GM19238 (cell line): ENCODE results near the gene TMEM132C.

Experiments
- DNase-seq: peaks from one replicate; pipeline ENCODE4 v3.0.0; 2011; ENCODE audit warnings: low spot score; ENCODE audit not compliant: insufficient read length

TMEM132C gene

DNA sequence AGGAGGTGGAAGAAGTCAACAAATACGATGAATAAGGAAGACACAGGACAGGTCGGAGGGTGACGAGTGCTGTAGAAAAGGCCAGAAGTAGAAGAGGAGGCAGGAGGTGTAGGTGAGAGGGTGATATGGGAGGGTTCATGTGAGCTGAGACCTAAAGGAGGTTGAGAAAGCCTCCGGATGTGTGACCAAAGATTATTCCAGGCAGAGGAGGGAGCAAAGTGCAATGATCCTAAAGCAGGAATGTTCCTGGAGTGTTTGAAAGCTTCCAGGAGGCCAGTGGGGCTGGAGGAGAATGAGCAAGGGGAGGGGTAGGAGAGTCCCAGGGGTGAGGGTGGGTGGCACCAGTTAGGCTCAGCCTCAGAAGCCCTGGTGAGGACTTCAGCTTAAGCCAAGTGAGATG lies 340.0 kb downstream of the TMEM132C start:
- no peak for DNase-seq

DNA sequence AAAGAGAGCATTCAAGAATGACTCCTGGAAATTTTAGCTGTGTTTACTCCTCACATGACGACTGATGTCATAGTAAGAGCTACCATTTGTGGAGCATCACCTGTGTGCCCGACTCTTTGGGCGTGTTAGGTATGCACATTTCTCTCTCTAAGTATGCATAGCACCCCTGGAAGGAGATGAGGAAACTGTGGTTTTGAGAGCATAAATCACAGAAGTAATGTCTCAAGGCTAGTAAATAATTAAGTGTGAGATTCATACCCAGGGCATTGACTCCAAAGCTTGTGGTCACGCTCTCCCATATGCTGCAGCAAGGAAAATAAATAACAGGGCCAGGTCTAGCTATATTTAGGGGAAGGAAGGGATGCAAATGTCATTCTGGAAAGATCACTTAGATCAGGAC lies 340.7 kb downstream of the TMEM132C start:
- no peak for DNase-seq

DNA sequence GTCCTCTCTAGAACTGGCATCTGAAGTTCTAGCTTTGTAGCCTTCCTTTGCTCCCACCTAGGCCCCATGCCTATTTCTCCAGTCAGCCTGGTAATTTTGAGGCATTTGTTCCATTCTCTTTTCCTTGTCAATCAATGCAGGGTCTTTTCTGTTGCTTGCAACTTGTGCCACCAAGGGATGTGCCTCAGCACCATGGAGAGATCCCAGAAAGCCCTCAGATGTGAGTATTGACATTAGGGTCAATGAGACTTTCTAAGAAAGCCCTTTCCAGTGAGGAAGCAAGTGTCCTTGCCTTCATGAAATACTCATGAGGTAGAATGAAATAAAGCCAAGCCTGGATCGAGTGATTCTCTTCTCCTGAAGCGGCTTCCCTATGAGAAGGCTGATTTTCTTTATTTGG lies 342.9 kb downstream of the TMEM132C start:
- no peak for DNase-seq

- no peak for DNase-seq
Observed at GRCh38 chr12:128611736-128612135, 344.8 kb downstream of the TMEM132C start.

DNA sequence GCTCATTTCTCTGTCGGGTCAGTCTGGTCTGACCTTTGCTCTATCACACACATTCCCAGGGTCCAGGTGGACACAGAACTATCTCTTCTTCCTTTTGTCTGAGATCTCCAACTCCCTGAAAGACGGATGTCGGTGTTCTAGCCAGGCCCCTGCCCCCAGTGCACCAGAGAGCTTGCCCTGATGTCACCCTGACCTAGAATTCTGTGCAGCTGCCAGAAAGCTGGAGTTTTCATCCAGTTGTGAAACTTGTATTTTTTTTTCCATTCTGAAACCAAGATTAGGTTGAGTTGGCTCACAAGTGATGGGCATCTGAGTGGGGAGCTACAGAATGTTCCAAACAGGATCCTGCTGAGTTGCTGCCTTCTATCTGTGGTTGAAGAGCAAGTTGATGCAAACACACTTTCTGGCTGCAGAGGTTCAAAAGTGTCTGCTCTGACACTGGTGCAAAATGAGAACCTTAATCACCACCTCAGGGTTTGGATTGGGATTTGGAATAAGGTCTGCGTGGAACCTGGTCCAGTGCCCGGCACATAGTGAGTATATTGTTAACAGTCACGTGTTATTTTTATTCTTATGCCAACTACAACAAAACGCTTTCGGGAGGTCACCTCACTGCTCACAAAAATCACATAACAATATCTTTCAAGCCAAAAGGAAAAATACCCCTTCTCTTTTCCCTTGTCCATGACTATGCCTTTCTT lies 345.3 kb downstream of the TMEM132C start:
- no peak for DNase-seq

GRCh38 chr12:128613837-128614590 lies 347.0 kb downstream of the TMEM132C start:
- no peak for DNase-seq

GRCh38 chr12:128617304-128617833 lies 350.4 kb downstream of the TMEM132C start:
- DNase-seq: no peak

DNA sequence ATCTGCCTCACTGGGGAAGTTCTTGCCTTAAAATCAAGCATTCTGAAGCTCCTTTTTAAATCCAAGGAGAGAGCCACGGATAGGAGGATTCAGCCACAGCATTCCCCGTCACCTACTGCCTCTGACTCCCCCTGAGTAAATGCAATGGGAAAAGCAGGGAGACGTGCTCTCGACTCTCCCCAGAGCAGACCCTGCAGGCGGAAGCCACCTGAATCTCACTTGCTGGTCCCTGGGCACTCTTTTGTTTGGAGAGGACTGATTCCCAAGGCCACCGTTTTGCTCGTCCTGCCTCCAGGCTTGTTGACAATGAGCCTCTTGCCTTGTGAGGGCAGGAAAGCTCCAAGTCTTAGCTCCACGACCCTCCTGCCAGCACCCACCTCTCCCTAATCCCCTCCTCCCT lies 352.3 kb downstream of the TMEM132C start:
- no peak for DNase-seq

DNA sequence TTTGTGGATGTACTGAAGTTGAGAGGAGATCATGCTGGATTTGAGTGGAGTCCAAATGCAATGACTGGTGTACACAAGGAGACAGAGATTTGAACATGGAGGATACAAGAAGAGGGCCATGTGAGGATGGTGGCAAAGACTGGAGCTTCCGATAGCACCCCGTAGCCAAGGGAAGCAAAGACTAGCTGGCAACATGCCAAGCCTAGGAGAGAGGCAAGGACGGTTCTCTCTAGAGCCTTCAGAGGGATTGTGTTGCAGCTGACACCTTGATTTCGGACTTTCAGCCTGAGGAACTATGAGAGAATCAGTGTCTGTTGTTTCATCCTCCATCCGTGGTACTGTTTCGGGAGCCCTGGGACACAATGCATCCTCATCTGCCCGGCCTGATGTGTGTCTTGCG lies 354.3 kb downstream of the TMEM132C start:
- no peak for DNase-seq

GRCh38 chr12:128623748-128624147 lies 356.8 kb downstream of the TMEM132C start:
- DNase-seq: no peak

- no peak for DNase-seq
Observed at GRCh38 chr12:128626808-128627320, 359.9 kb downstream of the TMEM132C start.

DNA sequence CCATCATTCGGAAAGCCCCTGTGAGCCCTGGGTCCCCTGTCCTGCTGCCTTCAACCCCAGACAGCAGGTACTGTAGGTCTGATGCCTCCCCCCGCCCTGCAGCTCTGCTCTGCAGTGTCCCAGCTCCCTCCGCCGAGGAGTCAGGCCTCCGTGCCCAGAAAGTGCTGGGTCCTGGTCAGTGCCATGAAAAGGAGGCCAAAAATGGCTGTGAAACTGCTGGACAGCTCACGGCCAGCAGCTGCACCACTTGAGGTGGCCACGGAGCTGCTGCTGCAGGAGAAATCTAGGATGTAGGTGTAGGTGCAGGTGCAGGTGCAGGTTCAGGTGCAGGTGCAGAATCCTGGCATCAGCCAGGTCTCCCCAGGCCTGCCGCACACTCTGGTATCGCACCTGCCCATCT lies 360.7 kb downstream of the TMEM132C start:
- no peak for DNase-seq

DNA sequence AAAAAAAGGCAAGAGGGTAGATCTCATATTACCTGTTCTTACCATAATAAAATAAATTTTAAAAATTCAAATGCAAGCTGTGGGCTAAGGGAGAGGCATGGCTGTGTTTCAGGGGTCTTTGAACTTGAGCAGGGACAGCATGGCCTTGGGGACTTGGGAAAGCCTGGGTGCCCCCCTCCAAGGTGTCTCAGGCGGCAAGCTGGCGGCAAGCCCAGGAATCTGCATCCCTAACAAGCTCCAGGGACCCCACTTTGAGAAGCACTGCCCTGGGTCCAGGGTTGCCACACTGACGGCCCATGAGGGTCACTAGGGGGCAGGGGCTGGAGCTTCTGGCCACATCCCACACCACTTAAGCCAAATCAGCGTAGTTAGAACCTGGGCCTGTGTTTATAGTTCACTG lies 363.0 kb downstream of the TMEM132C start:
- DNase-seq: no peak

GRCh38 chr12:128637642-128638606 lies 371.0 kb downstream of the TMEM132C start:
- DNase-seq: no peak

DNA sequence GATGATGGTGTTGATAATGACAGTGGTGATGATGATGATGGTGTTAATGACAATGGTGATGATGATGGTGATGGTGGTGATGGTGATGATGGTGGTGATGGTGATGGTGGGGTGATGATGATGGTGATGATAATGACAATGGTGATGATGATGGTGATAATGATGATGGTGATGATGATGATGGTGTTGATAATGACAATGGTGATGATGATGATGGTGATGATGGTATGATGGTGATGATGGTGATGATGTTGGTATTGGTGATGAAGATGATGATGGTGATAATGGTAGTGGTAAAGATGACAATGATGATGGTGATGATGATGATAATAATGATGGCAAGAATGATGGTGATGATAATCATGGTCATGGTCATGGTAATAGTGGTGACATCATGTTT lies 372.1 kb downstream of the TMEM132C start:
- no peak for DNase-seq

DNA sequence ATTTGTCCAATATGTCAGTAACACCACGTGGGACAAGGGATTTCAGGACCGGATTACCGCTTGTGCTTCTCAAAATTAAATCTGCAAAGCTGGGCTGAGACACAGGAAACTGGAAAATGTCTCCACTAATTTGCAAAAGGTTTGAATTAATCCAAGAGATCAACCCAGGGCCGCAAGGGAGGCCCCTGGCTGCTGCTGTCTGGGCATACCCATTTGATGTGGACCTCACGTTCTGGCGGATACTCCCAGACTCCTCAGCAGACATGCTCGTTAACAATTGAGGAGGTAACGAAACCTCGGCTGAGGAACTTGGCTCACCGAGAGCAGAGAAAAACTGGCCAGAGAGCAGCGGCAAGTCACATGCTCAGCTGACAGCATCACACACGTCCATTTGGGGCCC lies 376.2 kb downstream of the TMEM132C start:
- DNase-seq: no peak

DNA sequence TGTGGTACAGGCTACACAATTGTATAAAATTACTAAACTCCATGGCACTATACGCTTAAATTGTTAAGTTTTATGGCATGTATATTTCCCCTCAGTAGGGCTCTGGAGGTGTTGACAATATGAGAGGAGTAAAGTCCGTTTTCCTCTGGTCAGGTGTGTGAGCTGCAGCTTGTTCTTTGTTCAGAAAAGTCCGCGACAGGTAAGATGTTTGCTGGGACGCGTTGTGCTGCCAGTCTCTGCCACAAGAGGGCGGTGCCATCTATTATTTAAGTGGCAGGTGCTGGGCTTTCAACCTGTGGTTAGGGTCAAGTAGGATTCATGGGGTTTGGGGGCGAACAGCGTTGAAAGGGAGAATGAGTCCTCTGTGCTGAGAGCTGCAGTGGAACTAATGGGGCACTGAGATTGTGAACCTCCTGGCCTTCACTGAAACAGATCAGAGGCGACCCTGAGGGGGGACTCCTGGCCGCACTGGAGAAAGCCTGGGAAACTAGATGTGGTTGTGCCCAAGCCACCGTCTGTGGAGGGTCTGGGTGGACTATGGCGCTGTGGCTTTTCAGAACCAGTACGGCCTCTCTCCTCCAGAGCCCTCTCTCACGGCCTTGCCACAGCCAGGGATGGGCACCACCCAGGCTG lies 377.8 kb downstream of the TMEM132C start:
- peak; percentile 15 for DNase-seq

- DNase-seq: no peak
Observed at GRCh38 chr12:128649902-128650301, 382.9 kb downstream of the TMEM132C start.

DNA sequence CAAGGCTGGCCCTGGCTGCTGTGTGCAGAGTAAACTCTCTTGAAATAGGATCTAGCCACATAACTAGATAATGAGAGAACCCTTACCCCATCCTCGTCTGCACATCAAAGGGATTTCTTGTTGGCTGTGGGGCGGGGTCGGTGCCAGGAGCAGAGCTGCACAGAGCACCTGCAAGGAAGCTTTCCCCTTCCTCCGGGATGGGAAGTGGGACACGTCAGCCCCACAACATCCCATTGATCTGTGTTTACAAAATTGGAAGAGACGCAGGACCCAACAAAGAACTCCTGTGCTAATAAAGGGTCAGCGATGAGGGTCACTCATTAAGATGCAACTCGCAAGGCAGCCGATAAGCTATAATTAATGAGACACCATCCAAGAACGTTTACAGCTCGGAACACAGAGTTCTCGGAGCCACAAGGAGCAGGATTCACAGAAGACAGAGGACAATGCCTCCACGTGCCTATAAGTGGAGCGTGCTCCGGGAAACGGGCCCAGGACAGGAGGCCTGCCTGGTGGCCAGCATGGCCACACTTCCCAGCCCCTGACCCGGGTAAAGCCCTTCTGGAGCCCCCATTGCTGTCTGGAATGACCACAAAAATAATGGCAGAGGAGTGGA lies 385.3 kb downstream of the TMEM132C start:
- no peak for DNase-seq

DNA sequence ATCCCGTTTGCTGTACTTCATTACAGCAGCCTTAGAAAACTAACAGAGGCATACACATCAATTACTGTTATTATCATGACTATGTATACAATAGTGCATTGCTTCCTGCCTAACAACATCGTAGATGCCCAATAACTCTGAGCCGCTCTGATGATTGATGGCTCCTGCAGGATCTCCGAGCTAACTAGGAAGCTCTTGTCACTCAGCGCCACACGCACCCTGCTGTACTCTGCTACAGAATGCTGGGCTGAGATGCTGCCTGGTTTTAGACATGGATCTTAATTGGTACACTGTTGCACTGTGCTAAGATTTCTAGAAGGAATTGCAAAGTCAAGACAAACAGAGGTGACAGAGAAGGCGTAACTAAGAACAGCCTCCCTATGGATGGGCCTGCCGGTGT lies 387.5 kb downstream of the TMEM132C start:
- no peak for DNase-seq
